PC-9 (cell line): ENCODE data around the gene STMN3. TPM values are rescaled to one million over a fixed set of nuclear protein-coding genes. Genes with fewer than 3 reads are reported as not detected.
"Not testable (repeated sequence)": the region's sequence is repeated elsewhere in the genome, so short reads cannot be mapped to it uniquely, and the experiment has no call there.

Experiments used
- BruUV-seq: library from RNA; stranded (reverse); fragments of 400-500 nt; replicated peaks from 2 replicates; lab custom pipeline; 2021; lab: Mats Ljungman, UMichigan
- CTCF ChIA-PET: fragments of 300-600 bp; sonication (Branson Sonifier 250); formaldehyde crosslinking; loops from one replicate; lab custom pipeline; 2022; ENCODE audit warnings: antibody characterized with exemption; lab: Charles Lee
- POLR2A ChIA-PET: fragments of 300-600 bp; sonication (Branson Sonifier 250); formaldehyde crosslinking; loops from one replicate; lab custom pipeline; 2022; ENCODE audit warnings: antibody characterized with exemption; ENCODE audit not compliant: unreplicated experiment; lab: Charles Lee
- DNase-seq, 2 experiments: peaks; one replicate each; pipeline versions ENCODE4 v3.0.0 to v3.0.0-alpha.2; 2015 to 2022; ENCODE audit warnings: mixed read lengths in 1 of 2
- H2AFZ ChIP-seq: fragments of 200-600 bp; sonication (generic); 2 replicates; pipeline ENCODE4 v1.8.1; 2017; ENCODE audit warnings: antibody characterized with exemption
- H3F3A ChIP-seq: fragments of 200-600 bp; sonication (generic); 2 replicates; pipeline ENCODE4 v1.8.1; 2017; ENCODE audit warnings: antibody characterized with exemption, mild to moderate bottlenecking, low read depth; ENCODE audit not compliant: insufficient read depth
- H3K27ac ChIP-seq: fragments of 200-600 bp; sonication (generic); 2 replicates; pipeline ENCODE4 v1.6.1; 2016; ENCODE audit warnings: mixed run types
- H3K27me3 ChIP-seq: fragments of 200-600 bp; sonication (generic); 2 replicates; pipeline ENCODE4 v1.6.1; 2016; ENCODE audit warnings: low read depth, mixed run types; ENCODE audit not compliant: insufficient read depth
- H3K36me3 ChIP-seq: fragments of 200-600 bp; sonication (generic); 2 replicates; pipeline ENCODE4 v1.6.1; 2016; ENCODE audit warnings: low read depth, mixed run types
- H3K4me1 ChIP-seq: fragments of 200-600 bp; sonication (generic); replicated peaks from 2 replicates; pipeline ENCODE4 v1.6.1; 2016; ENCODE audit warnings: mixed run types; ENCODE audit not compliant: insufficient read depth
- H3K4me2 ChIP-seq: fragments of 200-600 bp; sonication (generic); 2 replicates; pipeline ENCODE4 v1.6.1; 2017; ENCODE audit warnings: mixed run types
- H3K4me3 ChIP-seq: fragments of 200-600 bp; sonication (generic); 2 replicates; pipeline ENCODE4 v1.6.1; 2016; ENCODE audit warnings: mixed run types
- H3K79me2 ChIP-seq: fragments of 200-600 bp; sonication (generic); 2 replicates; pipeline ENCODE4 v1.6.1; 2017; ENCODE audit warnings: low read depth, mixed run types
- H3K9me2 ChIP-seq: fragments of 200-600 bp; sonication (generic); 2 replicates; pipeline ENCODE4 v1.8.1; 2017; ENCODE audit warnings: mild to moderate bottlenecking; ENCODE audit not compliant: insufficient read depth
- H3K9me3 ChIP-seq: fragments of 200-600 bp; sonication (generic); 2 replicates; pipeline ENCODE4 v1.8.1; 2016; ENCODE audit warnings: low read depth; ENCODE audit not compliant: insufficient read depth
- H4K20me1 ChIP-seq: fragments of 200-600 bp; sonication (generic); 2 replicates; pipeline ENCODE4 v1.8.1; 2017; ENCODE audit not compliant: insufficient read depth
- CTCF ChIP-seq: fragments of 200-600 bp; sonication (generic); conservative IDR thresholded peaks from 2 replicates; pipeline ENCODE4 v1.6.1; 2017; ENCODE audit warnings: mixed run types, antibody characterized with exemption, mild to moderate bottlenecking, moderate library complexity
- EZH2 ChIP-seq: fragments of 200-600 bp; sonication (generic); IDR thresholded peaks from 2 replicates; pipeline ENCODE4 v1.8.0; 2017; ENCODE audit warnings: antibody characterized with exemption, low read depth
- intact Hi-C: fragments of 100-400 bp; cut with micrococcal nuclease; formaldehyde crosslinking; loops from one replicate; pipeline ENCODE4 v1.10.0; 2022; ENCODE audit not compliant: unreplicated experiment
- total RNA-seq: library from RNA; stranded (reverse); gene quantifications from 2 replicates; pipeline ENCODE4 v1.2.3, GENCODE V29; 2021

Gene STMN3
- total RNA-seq, 1 experiment from 2014 or later = 24.3 TPM

- H3K9me3 ChIP-seq = no peaks in the 10 kb centered on the region
- POLR2A ChIA-PET = no interaction called here
- H3K9me2 ChIP-seq = no peaks in the 10 kb centered on the region
- H3K4me3 ChIP-seq = peak overlapping the region; percentile 42; the same call in 1 of the 2 replicates
- intact Hi-C loops = no loop called here
- CTCF ChIA-PET = interaction anchor here (0.6 kb wide), 1 partner anchor 27 kb away, joined by 5 read pairs; no protein-coding TSS in a partner anchor
- peaks cover 35% of the 10 kb centered on the region for H3F3A ChIP-seq
- H3K4me1 ChIP-seq = peaks cover 2% of the 10 kb centered on the region; the same call in 1 of the 2 replicates
- H3K27me3 ChIP-seq = no peaks in the 10 kb centered on the region
- DNase-seq = no peak
- no peaks in the 10 kb centered on the region for H4K20me1 ChIP-seq
- TF ChIP-seq EZH2 = no peak
- no peak for TF ChIP-seq CTCF
- no peak overlapping the region for H2AFZ ChIP-seq
- no peaks in the 10 kb centered on the region for H3K36me3 ChIP-seq
- H3K79me2 ChIP-seq = no peaks in the 10 kb centered on the region
- H3K27ac ChIP-seq = no peak overlapping the region
- peak overlapping the region; percentile 72 for H3K4me2 ChIP-seq
- BruUV-seq = no TSS peak
Measured at GRCh38 chr20:63652192-63652980, 838 bp downstream of the STMN3 start.

- Histone ChIP-seq H4K20me1 (no peaks in the 10 kb centered on the region), H3K36me3 (no peaks in the 10 kb centered on the region), H3K9me2 (no peaks in the 10 kb centered on the region), H2AFZ (no peak overlapping the region), H3K9me3 (no peaks in the 10 kb centered on the region), H3F3A (peaks cover 35% of the 10 kb centered on the region), H3K4me1 (no peaks in the 10 kb centered on the region; the same call in 1 of the 2 replicates), H3K27me3 (no peaks in the 10 kb centered on the region), H3K4me2 (peak overlapping the region; percentile 72), H3K79me2 (no peaks in the 10 kb centered on the region), H3K4me3 (peak overlapping the region; percentile 42; the same call in 1 of the 2 replicates), H3K27ac (no peak overlapping the region)
- TF ChIP-seq EZH2 = no peak
- intact Hi-C loops = no loop called here
- ChIA-PET CTCF (interaction anchor here (0.6 kb wide), 1 partner anchor 27 kb away, joined by 5 read pairs; no protein-coding TSS in a partner anchor), POLR2A (no interaction called here)
- no TSS peak for BruUV-seq
- DNase-seq = peak in 1 of 2 experiments; percentile 16
Measured at GRCh38 chr20:63651942-63652191, 1.4 kb downstream of the STMN3 start.

- BruUV-seq, DNase-seq, H3K27ac ChIP-seq, H3K36me3 ChIP-seq, H3K4me2 ChIP-seq, H3K79me2 ChIP-seq, H3K4me3 ChIP-seq, POLR2A ChIA-PET, H3K4me1 ChIP-seq, H4K20me1 ChIP-seq, H2AFZ ChIP-seq, H3K27me3 ChIP-seq, H3K9me3 ChIP-seq, H3K9me2 ChIP-seq, intact Hi-C loops: not testable (repeated sequence)
- H3F3A ChIP-seq = peaks cover 35% of the 10 kb centered on the region
- CTCF ChIA-PET = interaction anchor here (0.6 kb wide), 1 partner anchor 73 kb away, joined by 4 read pairs; no protein-coding TSS in a partner anchor
Measured at GRCh38 chr20:63650486-63650885, 2.7 kb downstream of the STMN3 start.

GRCh38 chr20:63648895-63649589 lies 4.2 kb downstream of the STMN3 start:
- TF ChIP-seq EZH2 = no peak
- no peak for TF ChIP-seq CTCF
- no peaks in the 10 kb centered on the region for H3K79me2 ChIP-seq
- H3K4me1 ChIP-seq = no peaks in the 10 kb centered on the region; the same call in 1 of the 2 replicates
- peaks cover 29% of the 10 kb centered on the region for H3F3A ChIP-seq
- intact Hi-C loops = no loop called here
- no peaks in the 10 kb centered on the region for H4K20me1 ChIP-seq
- H3K27ac ChIP-seq = no peak overlapping the region
- DNase-seq = no peak
- BruUV-seq = no TSS peak
- ChIA-PET POLR2A (interaction anchor here (0.6 kb wide), 1 partner anchor 33 kb away, joined by 11 read pairs; no protein-coding TSS in a partner anchor), CTCF (no interaction called here)
- no peak overlapping the region for H3K4me2 ChIP-seq
- H2AFZ ChIP-seq = no peak overlapping the region
- no peak overlapping the region for H3K4me3 ChIP-seq
- no peaks in the 10 kb centered on the region for H3K9me2 ChIP-seq
- H3K27me3 ChIP-seq = no peaks in the 10 kb centered on the region
- H3K36me3 ChIP-seq = no peaks in the 10 kb centered on the region
- no peaks in the 10 kb centered on the region for H3K9me3 ChIP-seq
